ENCODE measurements around the gene SLC7A1.

SLC7A1 gene

DNA sequence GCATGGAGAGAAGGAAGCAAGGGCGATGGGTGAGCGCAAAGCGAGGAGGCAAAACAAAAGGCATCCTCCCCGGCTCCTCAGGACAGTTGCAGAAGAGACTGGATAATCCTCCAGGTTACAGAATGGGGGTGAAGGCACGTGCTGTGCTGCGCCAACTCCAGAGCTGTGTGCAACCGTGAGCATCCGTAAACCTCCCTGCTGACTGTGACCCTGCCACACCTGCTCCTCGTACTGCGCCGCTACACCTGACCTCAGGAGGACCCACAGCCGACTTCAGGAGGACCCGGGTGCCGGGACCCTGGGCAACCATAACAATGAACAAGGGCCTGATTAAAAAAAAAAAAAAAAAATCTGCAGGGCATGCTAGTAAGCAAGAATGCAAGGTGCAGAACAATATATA, 68.7 kb downstream of the SLC7A1 start:
- DNase-seq, result no peak

DNA sequence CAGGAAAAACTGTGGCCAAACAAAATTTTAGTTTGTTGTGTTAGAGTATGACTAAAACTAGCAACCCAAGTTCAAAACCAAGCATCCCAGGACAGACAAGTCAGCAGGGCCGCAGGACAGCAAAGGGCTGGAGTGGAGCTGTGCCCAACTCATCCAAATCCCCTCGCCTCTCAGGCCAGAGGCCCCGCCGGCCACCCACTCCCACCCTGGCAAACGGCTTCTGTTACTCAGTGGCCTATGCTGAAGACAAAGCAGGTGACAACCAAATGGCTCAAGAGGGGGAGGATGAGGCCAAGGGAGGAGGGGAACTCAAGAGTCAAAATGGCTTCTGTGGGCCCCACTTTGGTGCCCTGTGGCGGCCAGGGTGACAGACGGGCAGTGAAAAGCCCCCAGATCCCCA, 69.7 kb downstream of the SLC7A1 start:
- no peak for DNase-seq

DNA sequence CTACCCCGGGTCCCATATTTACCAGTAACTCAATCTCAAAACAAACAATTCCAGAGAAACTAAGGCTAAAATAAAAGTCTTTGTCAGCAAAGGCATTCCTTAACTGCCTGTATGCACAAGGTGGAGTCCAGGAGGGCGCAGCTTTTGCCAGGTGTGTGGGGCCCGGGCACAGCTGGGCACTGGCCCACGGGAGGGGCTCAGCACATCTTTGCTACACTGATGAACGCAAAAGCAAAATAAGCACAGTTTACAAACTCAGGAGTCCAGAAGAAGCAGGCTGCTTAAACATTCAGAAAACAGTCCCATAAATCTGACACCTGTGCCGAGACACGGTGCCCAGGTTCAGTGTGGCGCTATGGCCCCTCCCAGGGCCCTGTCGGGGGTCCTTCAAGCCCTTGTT, 70.8 kb downstream of the SLC7A1 start:
- no peak for DNase-seq

DNA sequence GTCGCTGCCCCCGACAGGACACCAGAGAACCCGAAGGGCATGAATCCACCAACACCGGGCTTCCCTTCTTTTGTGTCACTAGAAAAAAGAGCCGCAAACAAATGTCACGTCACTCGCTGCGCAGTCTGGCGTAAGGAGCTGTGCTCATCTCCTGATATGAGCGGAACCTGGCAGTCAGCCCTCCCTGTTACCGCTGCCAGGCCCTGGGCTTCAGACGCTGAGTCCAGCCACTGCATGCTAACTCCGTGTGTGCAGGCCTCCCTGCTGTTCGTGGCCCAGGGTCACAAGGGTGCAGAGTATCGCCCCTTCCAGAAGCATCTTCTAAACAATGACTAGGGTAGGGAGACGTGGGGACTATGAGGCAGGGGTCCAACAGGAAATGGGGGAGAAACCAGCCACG, 71.3 kb downstream of the SLC7A1 start:
- DNase-seq, result no peak

DNA sequence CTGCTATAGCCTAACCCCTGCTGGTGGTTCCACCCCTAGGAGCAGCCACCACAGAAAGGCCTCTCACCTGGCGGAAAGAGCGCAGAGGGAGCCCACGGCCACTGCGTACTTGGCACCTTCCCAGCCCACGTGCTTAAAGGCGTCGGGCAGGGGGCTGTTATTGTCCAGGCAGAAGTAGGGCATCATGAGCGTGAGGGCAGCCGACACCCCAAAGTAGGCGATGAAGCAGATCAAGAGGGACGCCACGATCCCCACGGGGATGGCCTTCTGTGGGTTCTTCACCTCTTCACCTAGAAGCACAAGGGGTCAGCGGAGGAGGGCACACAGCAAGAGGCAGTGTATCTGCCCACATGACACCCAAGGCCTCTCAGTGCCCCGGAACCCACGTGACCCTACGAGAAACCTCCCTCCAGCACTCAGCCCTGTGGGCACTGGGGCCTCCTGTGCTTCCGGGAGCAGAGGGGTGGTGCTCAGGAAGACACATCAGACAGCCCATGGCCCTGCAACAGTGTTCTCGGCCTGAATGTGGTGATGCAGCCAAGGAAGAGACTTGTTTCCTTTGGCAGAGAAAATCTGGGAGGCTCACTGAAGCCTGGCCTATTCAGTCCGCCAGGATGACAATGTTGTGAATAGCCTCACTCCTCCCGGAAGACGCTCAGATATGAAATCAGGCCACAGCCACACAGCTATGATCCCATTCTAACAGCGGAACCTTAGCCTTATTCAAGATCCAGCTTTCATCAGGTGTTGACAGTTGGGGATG, 72.1 kb downstream of the SLC7A1 start:
- no peak for DNase-seq

DNA sequence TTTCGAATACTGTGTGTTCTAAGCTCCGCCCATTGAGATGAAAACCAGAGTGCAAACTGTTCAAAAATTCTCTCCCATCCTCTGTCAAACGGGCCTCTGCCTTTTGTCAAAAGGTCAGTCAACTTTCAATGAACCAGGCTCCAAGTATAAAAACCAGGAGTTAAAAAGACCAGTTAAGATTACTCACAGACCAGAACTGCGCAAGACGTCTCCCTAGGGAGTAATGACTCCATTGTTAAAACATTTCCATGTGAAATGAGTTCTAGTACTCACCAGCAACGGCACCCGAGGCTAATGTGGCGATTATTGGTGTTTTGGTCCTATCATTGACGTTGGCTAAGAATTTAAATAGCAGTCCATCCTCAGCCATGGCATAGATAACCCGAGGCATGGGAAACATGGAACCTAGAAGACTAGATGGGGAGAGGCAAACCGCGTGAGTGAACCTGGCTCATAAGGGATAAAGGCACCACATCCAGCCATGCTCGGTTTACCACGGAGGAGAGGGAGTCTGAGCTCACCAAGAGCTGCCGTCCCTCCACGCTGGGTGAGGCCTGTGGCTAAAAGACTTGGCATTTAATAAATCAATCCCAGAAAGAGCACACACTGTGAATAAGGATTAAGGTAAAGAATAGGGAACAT, 73.3 kb downstream of the SLC7A1 start:
- no peak for DNase-seq

DNA sequence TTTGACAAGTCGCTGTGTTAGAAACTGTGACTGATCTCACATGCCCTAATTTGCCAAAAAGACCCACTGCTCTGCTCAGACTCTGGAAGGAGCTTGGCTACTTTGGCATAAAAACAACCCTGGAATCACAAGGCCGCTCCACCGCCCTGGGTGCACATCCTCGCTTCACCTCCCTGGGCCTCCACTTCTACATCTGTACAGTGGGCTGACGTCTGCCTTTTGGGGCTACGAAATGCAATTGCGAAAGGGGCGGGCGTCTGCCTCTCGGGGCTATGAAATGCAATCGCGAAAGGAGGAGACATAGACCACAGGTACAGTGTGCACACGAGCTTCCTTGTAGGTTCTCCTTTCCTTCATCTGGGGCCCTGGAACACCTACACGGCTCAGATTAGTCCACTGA, 74.2 kb downstream of the SLC7A1 start:
- DNase-seq, result no peak

DNA sequence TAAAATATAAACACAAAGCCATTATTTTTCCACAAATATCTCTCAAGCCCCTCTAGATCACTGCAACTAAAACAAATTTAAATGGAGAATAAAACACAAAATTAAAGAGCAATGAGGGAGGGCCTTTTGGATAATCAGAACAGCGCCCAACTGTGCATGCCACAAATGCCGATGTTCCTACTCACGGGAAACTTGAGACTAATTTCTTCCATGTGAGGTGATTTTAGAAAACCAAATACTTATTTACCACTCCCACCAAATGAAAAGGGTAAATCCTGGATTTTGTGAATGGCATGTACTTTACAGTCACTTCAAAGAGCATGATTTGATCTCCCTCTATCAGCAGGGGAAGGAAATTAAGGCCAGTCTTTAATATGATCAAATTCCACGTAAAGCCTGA, 74.8 kb downstream of the SLC7A1 start:
- no peak for DNase-seq

DNA sequence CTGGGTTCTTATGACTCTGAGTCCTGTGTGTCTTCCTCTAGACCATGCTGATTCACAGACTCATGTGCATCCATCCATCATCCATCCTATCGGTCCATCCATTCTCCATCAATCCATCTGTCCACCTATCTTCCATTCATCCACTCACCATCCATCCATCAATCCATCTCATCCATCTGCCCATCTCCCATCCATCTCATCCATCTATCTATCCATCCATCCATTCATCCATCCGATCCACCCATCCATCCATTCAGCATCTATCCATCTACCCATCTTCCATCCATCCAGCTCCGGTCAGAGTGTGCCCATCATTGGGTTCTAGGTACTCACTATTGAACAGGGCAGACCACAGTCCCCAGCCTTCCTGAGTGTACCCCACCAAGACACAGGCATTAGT, 75.6 kb downstream of the SLC7A1 start:
- no peak for DNase-seq

DNA sequence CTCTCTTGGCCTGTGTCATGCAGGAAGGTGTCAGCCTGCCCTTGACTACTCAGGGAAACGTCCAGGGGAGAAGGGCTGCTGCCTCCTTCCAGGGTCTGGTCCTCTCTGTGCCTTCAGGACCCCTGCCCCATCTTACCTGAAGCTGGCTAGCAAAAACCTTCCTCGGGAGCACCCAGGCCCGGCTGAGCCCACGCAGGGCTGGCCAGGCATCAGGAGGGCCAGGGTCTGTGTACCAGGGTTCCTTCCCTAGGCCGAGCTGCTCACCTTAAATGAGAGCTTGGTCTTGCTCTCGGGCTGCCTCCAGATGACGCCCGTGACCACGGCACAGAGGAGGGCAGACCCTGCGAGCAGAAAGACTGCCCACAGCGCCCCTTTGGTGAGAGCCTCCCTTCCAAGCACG, 78.6 kb downstream of the SLC7A1 start:
- DNase-seq, result no peak

DNA sequence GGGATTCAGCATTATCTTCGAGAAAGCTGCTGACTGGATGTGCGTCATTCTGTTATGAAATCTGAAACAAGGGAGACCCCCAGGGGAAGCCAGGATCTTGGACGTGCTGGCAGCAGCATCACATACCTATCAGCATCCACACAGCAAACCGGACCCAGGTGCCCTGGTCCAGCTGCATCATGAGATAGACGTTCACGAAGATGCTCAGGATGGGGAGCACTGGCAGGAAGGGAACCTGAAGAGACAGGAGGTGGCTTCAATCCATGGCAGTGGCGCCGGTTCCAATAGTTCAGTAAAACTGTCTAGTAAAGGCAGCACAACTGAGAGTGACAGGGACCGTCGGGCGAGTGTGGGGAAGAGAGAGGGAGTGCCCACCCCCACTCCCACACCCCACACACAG, 79.5 kb downstream of the SLC7A1 start:
- no peak for DNase-seq

DNA sequence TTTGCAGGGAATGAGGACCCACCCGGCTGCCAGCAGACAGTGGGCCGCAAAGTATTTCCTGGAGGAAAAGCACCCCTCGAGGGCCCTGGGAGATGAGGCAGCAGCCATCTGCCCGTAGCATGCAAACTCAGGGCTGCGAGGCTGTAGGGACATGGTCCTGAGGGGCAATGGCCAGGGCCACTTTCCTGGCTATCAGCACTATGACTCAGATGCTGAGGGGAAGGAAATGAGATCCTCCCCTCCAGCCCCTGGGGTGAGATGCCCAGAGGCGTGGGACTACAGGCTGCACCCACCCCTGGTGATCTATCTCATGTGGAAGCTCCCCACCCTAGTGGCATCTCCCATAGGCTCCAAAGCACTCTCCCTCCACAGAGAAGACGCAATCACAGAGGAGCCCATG, 80.1 kb downstream of the SLC7A1 start:
- no peak for DNase-seq

DNA sequence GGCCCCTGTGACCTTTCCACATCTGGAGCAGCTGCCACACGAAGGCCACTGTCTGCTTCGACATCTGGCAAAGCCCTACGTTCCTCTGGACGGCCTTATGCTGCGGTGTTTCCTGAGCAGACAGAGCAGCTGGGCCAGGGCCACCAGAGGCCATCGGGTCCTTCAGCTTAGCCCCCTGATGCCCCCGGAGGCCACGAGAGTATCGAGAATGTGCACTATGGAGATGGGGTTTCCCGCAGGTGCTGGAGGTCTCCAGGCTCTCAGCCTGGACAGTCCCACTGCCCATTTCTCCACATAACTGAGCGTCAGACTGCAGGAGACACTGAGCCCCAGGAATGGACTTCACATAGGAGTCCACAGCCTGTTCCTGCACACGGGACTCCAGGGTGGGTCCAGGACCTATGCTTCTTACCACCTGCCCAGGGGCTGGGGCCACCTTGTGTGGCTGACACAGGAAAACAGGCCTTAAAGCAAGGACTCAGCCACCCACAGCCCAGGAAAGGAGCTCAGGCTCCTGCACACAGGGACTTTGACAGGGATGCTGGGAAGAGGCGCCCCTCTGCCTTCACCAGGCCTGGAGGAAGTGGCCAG, 80.7 kb downstream of the SLC7A1 start:
- no peak for DNase-seq

DNA sequence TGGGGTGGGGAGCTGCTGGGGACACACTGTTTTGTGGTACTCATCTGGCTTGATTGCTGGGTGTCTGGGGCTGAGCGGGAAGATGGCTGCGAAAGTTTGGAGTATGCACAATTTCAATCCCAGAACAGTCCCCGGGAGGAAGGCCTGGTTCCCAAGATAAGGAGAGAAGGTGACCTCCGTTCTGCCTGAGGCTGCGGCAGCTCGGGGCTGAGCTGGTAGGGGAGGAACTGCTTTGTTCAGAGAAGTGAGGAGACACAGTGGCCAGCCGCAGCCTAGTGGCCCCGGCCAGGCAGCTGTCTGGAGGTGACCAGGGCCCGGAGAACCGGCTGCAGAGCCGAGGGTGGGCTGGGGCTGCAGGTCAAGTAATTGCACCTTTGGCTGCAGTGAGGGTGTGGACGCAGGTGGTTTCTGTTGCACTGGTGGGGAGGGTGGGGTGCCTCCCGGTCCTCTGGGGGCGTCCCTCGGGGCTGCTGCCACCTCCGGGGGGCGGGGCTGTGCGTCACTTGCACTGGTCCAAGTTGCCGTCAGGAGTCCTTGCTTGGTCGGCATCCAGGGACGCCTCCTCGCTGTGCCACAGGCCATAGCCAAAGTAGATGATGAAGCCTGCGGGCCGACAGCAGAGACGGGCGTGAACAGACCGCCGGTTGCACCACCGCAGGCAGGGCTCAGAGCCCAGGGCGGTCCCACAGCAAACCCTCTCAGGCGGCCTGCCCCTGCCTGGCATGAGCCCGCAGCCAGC, 81.3 kb downstream of the SLC7A1 start:
- DNase-seq, result no peak

DNA sequence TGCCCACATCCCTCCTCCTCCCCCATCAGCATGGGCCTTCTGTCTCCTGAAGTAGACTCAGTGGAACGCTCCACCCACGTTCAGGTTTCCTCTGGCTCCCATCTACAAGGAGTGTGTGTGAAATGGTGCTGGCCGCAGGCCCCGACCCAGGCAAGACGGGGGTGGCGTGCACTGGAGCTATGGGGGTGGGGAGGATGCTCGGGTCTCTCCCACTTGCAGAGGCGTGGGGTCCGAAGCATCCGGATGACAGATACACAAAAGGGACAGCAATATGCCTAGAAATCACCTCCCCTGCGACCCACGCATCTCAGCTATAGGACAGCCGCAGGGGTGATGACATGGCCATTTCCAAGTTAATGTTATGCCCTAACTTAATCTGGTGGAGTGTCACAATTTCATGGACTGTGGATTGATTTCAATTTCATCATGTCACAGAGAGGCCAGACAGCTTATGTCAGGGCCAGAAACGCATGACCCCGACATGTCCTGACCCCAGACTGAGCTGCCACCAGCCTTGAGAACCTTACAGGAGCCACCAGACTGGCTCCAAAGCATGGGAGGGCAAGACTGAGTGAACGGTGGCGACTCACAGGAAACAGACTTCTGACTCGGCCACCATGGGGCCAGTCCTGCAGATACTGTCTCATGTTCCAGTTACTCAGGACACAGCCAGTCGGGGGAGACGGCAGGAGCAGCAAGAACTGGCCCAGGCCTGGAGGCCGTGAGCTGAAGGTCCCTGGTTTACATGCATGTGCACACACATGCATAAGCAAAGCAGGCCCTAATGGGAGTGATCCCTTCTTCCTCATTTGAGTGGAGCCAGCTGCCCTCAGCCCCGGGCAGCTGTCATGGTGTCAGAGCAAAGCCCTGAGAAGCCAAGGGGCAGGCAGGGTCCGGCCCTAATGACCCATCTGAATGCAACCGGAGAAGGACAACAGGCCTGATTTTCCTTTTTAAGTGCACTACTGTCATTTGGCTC, 82.2 kb downstream of the SLC7A1 start:
- no peak for DNase-seq

DNA sequence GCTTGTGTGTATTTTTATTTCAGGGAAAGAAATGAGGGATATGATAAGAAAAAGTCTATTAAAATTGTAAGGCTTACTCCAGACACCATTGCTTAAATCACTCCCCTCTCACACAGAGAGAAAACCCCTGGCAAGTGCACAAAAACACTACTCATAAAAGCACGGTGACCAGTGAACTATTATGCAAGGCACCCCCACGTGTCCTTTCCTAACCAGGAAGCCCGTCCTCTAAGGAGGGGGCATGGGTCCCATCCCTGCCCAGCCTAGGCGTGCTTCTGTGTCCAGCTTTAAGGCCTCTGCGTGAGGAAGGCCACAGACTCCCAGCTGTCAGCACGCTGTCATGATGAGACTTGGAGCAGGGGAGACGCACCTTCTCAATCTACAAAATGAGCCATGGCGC, 83.5 kb downstream of the SLC7A1 start:
- DNase-seq, result no peak

DNA sequence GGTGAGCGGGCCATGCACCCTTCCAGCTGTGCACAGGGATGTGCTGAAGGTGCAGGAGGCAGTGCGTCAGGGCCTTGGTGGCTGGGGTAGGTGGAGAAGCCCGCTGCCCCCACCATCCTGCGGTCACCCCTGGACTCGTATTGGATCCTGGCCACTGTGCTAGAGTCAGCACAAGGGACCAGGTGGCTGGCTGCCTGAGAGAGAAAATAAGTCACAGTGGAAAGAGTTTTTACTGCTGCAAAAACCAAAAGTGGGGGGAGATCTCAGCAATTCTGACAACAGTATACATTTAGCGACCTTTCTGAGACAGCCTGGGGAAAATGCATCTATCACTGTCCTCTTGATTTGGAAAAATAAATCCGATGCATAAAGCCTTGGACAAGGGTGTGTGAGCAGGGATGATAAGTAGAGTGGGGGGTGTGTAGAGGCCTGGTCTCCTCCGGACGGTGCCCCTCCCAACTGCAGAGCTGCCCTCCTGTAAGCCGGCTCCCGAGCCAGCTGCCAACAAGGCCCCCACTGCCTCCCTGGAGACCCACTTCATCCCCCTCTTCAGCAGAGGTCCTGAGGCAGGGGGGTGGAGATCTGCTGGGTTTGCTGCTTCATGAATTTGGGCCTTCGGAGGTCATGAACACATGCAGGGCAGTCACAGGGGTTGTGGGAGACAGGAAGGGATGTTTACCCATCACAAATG, 84.2 kb downstream of the SLC7A1 start:
- no peak for DNase-seq

DNA sequence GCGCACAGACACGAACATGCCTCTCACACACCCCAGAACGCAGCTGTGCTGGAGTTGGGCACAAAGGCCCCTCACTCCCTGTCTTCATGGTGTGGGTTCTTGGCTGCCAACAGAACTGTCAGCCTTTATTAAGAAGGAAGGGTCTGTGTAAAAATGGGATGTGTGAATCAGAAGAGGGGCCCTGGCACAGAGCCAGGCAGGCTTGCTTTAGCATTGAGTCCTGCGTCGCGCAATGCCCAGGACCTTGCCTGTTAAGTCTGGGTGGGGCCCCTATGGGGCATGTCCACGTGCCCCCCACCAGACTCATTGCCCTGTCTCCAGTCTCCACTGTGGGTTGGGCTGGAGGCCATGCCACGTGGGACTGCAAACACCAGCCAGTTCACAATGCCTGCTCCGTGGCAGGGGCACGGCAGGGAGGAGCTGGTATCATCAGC, 84.8 kb downstream of the SLC7A1 start:
- DNase-seq, result no peak

DNA sequence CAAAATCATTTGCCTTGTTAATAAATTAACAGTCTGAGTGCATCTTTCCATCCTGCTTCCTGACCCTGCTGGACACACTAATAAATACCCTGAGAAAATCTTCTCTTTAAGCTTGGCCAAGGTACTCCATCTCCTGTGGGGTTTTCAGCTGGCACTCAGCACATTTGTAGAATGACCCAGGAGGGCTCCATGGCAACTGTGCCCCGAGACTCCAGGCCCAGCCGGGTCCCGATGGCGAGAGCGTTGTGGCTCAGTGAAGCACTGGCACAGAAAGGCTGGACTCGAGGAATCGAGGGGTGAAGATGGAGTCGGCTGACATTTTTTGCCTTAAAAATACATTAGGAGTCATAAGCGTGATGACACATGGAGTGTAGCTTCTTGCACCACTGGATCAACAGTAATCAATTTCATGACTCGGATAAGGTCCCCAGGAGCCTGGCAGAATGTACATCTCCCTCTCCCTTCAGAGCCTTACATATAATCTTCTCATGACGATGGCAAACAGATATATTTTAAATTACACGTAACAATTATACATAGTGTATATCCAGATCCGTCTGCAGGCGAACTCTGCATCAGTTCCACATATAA, 85.4 kb downstream of the SLC7A1 start:
- DNase-seq, result no peak

DNA sequence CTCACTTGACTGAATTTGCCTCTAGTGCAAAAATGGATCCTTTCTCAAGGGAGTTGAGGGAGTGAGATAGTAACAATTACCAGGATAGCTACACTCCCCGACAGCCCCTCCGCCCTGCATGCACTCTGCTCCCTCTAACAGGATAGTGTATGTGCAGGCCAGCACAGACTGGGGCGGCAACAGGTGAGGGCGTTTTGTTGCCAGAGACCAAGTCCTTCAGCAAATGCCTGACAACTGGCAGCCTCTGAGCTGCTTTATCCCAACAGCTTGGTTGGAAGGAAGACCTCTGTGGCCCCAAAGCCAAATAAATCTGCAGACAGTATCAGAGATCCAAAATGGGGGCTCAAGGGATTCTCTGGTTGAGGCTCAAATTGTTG, 86.6 kb downstream of the SLC7A1 start:
- DNase-seq, result no peak

DNA sequence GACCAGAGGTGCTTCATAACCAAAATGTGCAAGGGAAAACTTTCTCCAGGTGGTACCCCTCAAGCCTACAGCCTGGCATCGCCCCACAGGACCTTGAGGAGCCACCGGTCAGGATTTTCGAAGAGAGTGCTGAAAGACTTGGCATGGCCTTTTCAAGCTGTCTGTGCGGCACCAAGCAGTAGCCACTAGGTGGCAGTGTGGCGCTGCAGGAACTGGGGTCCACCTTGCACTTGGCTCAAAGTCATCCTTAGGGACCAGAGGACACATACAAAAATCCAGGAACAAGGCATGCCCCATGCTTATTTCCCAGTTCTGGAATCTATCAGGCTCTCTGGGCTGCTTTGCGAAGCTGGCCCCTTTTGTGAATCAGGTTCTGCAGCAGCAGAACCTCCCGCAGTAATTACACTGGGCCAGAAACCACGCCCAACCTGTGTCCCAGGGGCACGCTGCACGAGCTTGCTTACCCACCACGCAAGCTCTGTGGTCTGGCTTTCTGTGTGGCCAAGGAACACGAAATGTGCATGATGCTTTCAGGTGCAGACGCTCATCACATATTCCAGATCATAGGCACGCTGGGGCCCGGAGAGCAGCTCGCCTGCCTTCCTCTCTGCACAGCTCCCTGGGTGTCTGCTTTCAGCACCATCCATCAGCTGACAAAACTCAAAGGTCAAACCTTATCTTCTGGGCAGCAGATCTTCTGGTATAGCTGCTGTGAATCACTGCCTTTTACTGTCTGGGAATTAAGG, 87.2 kb downstream of the SLC7A1 start:
- peak; percentile 14 for DNase-seq
